GM21423 (cell line): Measurements from ENCODE around the gene ENTPD2.
"Not testable (repeated sequence)": the region's sequence is repeated elsewhere in the genome, so short reads cannot be mapped to it uniquely, and the experiment has no call there.

ENCODE experiments used
- ATAC-seq: cut with Tn5 transposase; IDR thresholded peaks from one replicate; pipeline ENCODE4 v1.9.1; 2021; ENCODE audit warnings: mild to moderate bottlenecking, moderate library complexity; ENCODE audit not compliant: unreplicated experiment

ENTPD2 gene

DNA sequence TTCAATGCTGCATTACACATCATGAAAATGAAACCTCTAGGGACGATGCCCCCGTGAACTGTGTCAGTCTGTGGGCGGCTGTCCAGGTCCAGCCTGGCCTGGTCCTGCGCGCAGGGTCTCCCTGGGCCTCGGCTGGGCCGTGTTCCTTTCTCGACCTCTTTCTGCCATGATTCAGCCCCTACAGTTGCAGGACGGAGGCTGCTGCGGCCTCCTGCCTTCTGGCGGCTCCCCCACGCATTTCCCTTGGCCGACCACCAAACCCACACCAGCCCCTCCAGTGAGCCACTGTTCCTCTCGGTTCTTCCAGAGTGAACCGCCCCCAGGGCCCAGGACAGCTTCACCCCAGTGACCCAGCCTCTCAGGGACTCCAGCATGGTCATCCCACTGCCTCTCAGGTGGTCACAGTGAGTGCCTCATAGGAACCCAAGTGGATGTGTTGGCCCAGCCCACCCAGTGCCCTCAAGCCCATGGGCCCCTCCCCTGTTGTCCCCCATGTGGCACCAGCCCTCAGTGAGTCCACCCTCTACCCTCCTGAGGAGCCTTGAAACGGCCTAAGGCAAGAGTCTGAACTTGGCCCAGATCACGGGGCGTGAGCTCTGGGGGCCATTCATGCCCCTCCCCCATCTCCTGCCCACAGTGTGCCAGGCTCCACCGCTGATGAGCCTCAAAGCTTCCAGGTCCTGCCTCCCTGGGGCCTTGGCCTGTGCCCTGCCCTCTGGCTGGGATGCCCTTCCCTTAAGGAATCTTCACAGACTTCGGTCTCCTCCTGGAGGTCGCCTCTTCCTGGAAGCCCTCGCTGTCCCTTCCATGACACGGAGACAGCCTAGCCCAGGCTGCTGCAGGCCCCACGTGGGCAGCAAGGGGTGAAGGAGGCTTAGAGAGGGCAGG, 47.5 kb downstream of the ENTPD2 start:
- no peak for ATAC-seq

DNA sequence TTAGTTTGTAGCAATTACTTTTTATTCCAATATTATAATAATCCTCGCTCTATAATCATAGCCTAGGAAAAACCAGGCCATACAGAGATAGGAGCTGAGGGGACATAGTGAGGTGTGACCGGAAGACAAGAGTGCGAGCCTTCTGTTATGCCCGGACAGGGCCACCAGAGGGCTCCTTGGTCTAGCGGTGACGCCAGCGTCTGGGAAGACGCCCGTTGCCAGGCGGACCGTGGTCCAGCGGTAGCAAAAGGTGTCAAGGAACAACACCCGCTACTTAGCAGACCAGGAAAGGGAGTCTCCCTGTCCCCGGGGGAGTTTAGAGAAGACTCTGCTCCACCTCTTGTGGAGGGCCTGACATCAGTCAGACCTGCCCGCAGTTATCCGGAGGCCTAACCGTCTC, 49.6 kb downstream of the ENTPD2 start:
- ATAC-seq, result not testable (repeated sequence)

DNA sequence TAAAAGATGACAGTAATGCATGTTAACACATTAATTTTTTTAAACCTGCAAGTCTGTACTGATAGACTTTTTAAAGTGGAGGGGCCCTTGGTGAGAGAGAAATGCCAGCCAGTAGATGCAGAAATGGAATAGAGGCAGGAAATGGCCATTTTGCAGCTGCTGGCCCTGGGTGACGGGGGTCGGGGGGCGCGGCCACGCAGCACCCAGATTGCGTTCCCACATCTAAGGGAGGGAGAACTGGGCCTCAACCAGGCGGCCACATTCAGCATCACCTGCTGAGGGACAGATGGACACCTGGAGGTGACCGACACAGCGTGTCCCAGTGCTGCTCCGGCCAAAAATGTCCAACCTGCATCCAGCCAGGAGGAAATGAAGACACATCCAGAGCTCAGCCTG, 51.2 kb downstream of the ENTPD2 start:
- no peak for ATAC-seq

DNA sequence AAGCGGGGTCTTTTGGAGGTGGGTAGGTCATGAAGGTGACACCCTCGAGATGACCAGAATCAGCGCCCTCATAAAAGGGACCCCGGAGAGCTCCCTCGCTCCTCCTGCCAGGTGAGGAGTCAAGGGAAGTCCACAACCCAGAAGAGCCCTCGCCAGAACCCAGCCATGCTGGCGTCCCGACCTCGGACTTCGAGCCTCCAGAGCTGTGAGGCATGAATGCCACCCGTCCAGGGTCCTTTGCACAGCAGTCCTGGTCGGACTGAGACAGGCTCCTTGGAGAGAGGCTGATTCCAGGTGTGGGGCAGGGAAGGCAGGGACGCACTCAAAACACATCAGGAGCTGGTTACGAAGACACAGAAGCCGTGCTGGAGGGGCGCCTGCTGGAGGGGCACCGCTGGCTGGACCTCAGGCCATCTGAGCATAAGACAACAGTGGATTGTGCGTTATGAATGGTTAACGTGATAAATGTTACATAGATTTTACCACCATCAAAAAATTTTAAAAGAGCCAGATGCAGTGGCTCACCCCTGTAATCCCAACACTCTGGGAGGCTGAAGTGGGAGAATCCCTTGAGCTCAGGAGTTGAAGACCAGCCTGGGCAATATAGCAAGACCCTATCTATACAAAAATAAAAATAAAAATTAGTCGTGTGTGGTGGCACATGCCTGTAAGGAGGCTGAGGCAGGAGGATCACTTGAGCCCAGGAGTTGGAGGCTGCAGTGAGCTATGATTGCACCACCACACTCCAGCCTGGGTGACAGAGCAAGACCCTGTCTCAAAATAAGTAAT, 51.8 kb downstream of the ENTPD2 start:
- ATAC-seq, result no peak

DNA sequence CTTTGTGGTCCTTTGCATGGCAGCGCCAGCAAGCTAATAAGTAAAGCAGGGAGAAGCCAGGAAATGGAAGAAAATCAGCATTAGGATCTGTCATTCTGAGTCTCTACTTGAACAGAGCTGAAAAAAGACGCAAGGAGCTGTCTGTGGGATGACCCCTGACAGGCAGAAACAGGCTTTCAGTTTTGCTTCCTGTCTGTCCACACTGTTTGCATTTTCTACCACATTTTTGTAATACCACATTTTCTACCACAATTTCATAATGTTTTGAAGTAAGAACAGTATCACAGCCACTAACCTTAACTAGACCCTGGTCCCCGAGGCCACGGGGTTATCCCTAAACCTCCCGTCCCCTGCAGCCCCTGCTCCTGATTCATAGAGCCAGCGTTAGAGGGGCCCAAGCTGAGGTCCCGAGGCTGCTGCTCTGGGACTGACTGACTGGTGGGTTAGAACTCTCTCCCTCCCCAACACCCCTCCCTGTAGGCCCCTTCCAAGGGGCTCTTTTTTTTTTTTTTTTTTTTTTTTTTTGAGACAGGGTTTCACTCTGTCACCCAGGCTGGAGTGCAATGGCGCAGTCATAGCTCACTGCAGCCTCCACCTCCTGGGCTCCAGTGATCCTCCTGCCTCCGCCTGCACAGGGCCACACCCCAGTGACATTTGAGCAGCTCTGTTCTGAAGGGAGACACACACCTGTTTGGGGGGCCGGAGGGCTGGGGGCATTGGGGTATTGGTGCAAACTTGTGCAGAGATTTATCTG, 53.5 kb downstream of the ENTPD2 start:
- peak; percentile 76 for ATAC-seq
